Fibroblast of villous mesenchyme (primary cell): ENCODE measurements around the gene AGPAT1. TPM values are rescaled to one million over a fixed set of nuclear protein-coding genes. Genes with fewer than 3 reads are reported as not detected.

Experiments
- DNase-seq: peaks from one replicate; pipeline ENCODE4 v3.0.0-alpha.2; 2010; ENCODE audit warnings: low read depth
- H3K4me3 ChIP-seq: 2 replicates; pipeline ENCODE4 v1.5.1; 2011; ENCODE audit warnings: low read depth, mild to moderate bottlenecking, low read length
- total RNA-seq: library from RNA; depleted of rRNA; stranded (reverse); fragments of >200 nt; gene quantifications from 2 replicates; pipeline ENCODE4 v1.2.3, GENCODE V29; 2012
- TF ChIP-seq, protein P1 (sequence below): IDR thresholded peaks from 2 replicates; pipeline ENCODE4 v1.5.1; 2012; ENCODE audit warnings: low read depth, mild to moderate bottlenecking, low read length; ENCODE audit not compliant: insufficient read depth

AGPAT1 gene
- total RNA-seq, 1 donor = 30.2 TPM

GRCh38 chr6:32129297-32130088 is 46.4 kb downstream of the AGPAT1 start:
- TF ChIP-seq, protein P1, sequence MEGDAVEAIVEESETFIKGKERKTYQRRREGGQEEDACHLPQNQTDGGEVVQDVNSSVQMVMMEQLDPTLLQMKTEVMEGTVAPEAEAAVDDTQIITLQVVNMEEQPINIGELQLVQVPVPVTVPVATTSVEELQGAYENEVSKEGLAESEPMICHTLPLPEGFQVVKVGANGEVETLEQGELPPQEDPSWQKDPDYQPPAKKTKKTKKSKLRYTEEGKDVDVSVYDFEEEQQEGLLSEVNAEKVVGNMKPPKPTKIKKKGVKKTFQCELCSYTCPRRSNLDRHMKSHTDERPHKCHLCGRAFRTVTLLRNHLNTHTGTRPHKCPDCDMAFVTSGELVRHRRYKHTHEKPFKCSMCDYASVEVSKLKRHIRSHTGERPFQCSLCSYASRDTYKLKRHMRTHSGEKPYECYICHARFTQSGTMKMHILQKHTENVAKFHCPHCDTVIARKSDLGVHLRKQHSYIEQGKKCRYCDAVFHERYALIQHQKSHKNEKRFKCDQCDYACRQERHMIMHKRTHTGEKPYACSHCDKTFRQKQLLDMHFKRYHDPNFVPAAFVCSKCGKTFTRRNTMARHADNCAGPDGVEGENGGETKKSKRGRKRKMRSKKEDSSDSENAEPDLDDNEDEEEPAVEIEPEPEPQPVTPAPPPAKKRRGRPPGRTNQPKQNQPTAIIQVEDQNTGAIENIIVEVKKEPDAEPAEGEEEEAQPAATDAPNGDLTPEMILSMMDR = no peak
- peak overlapping the region; percentile 84 for H3K4me3 ChIP-seq
- no peak for DNase-seq

DNA sequence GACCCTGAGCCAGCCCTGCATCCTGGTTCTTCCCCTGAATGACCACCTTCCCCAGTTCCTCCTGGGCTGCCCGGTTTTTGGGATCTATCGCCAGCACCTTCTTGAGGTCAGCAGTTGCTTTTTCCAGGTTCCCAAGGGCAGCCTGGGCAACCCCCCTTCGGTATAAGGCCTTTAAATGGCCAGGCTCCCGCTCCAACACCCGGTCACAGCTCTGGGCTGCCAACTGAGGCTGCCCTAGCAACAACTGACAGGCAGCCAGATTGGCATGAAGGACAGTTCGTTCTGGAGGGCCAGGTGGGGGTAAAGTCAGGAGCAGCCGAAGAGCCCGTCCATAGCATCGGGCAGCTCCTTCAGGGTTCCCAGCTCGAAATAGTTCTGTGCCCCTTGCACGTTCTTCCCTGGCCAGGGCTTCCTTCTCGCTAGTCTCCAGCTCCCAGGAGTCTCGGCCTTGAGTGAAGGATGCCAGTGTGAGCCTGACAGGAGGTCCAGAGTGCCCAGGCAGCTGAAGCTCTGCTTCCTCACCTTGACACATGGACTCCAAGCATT is 47.1 kb downstream of the AGPAT1 start:
- no peak for DNase-seq
- H3K4me3 ChIP-seq = peak overlapping the region; percentile 84
- TF ChIP-seq, protein P1 = no peak

GRCh38 chr6:32127717-32128592 is 47.9 kb downstream of the AGPAT1 start, which contains the start of gene ATF6B:
Gene ATF6B, minus strand, starts transcription at chr6:32128246. Its CDS starts 39 bp downstream, at chr6:32128207.
- TF ChIP-seq, protein P1 = no peak
- DNase-seq = peak; percentile 100
- peak within 1 kb of the TSS; percentile 100 for H3K4me3 ChIP-seq

GRCh38 chr6:32127409-32127716 is 48.5 kb downstream of the AGPAT1 start:
- peak overlapping the region; percentile 100 for H3K4me3 ChIP-seq
- DNase-seq = no peak
- TF ChIP-seq, protein P1 = no peak

- TF ChIP-seq, protein P1 = no peak
- H3K4me3 ChIP-seq = peak overlapping the region; percentile 100
- DNase-seq = no peak
Measured at GRCh38 chr6:32126880-32127279, 49.0 kb downstream of the AGPAT1 start.

- no peak overlapping the region for H3K4me3 ChIP-seq
- DNase-seq = no peak
- TF ChIP-seq, protein P1 = no peak
Measured at GRCh38 chr6:32123681-32124080, 52.2 kb downstream of the AGPAT1 start.
